ENCODE results near the gene ARL8B. TPM values are rescaled to one million over a fixed set of nuclear protein-coding genes. Genes with fewer than 3 reads are reported as not detected.

The ARL8B gene
- total and polyA plus RNA-seq, 2 of the 8 experiments (the other 6 are each of a cell fraction or from before 2014, with no cell fraction given): 14.5 to 27.8 TPM

DNA sequence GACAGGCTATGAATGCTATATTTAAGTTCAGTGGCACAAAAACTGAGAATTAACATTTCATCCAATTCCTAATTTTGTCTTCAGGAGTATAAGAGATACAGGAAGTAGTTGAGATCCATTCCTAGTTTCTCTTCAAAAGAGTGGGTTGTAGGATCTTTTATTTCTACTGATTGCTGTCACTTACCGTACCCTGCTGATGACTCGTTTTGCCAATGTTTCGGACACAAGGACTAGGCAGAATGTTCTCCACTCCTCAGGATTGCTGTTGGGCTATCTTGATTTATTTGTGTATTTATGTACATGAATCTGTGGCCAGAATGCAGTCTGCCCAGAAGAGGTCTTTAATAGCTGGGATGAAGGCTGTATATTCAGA lies 11.9 kb downstream of the ARL8B start:
- Histone ChIP-seq H3K4me1 (replicated peaks in 1 of 4; ENCODE audit: control insufficient read depth in 3 of 4, insufficient read depth in 4 of 4, low read length in 3 of 4) (peaks cover 4 to 14% (median 11%) of the 10 kb centered on the region in 4 experiments; a peak in 6 of 7 replicates), H3K9me3 (ENCODE audit: insufficient read depth in 2 of 2, low read depth in 1 of 2, low read length in 1 of 2) (no peaks in the 10 kb centered on the region), H3K4me2 (ENCODE audit: insufficient read depth in 1 of 2, low read depth in 2 of 2, low read length in 2 of 2) (peak overlapping the region in 1 of 2 experiments; percentile 69; a peak in 1 of 4 replicates), H4K91ac (replicated peaks; ENCODE audit: insufficient read length, low read length) (no peak overlapping the region), H3K14ac (ENCODE audit: insufficient read length) (no peak overlapping the region), H4K8ac (ENCODE audit: extremely low read depth, insufficient read depth, low read length) (no peak overlapping the region), H3K4ac (replicated peaks; ENCODE audit: insufficient read length, low read depth, low read length) (no peak overlapping the region), H3K56ac (replicated peaks; ENCODE audit: insufficient read length, low read depth, low read length) (no peak overlapping the region), H3K79me2 (ENCODE audit: control insufficient read depth in 1 of 2, insufficient read depth in 2 of 2, low read length in 2 of 2) (peaks cover 0 to 91% of the 10 kb centered on the region in 2 experiments; a peak in 3 of 4 replicates), H3K9ac (replicated peaks in 1 of 4; ENCODE audit: extremely low read depth in 1 of 4, low read depth in 3 of 4, low read length in 3 of 4) (no peak overlapping the region), H2BK5ac (ENCODE audit: low read depth, low read length) (peak overlapping the region; percentile 71; the same call in 1 of the 2 replicates), H2AK5ac (ENCODE audit: low read depth, low read length) (no peak overlapping the region), H3K36me3 (ENCODE audit: control insufficient read depth in 2 of 4, insufficient read depth in 4 of 4, low read length in 3 of 4) (no peaks in the 10 kb centered on the region; a peak in 1 of 8 replicates), H3K4me3 (ENCODE audit: extremely low read depth in 1 of 4, insufficient read depth in 2 of 4, low read depth in 3 of 4, low read length in 4 of 4) (no peak overlapping the region), H3K18ac (ENCODE audit: extremely low read depth, low read length) (no peak overlapping the region), H4K20me1 (replicated peaks in 1 of 2; ENCODE audit: control insufficient read depth in 1 of 2, insufficient read depth in 2 of 2, low read length in 2 of 2) (peaks cover 0 to 5% of the 10 kb centered on the region in 2 experiments), H3K27ac (ENCODE audit: low read depth, low read length) (no peak overlapping the region), H2BK120ac (replicated peaks; ENCODE audit: low read depth, low read length) (no peak overlapping the region), H3K79me1 (ENCODE audit: low read depth, low read length) (peaks cover 13% of the 10 kb centered on the region), H4K5ac (ENCODE audit: insufficient read length, low read depth, low read length) (no peak overlapping the region), H2AFZ (ENCODE audit: low read length) (no peak overlapping the region), H3K23me2 (ENCODE audit: low read depth, low read length) (no peaks in the 10 kb centered on the region), H3K27me3 (replicated peaks in 1 of 4; ENCODE audit: control insufficient read depth in 3 of 4, extremely low read depth in 1 of 4, insufficient read depth in 3 of 4, low read length in 3 of 4) (no peaks in the 10 kb centered on the region), H3K23ac (ENCODE audit: insufficient read length) (no peak overlapping the region), H2BK20ac (ENCODE audit: low read length) (no peak overlapping the region; the same call in 1 of the 2 replicates), H2BK12ac (ENCODE audit: low read depth, low read length) (0 out of 2 replicates have a peak overlapping the region, but pooled peaks have one; percentile 11), H2BK15ac (ENCODE audit: low read length) (no peak overlapping the region)
- POLR2A ChIA-PET (ENCODE audit: partially characterized antibody): interaction anchor here (0.9 kb wide), 2 partner anchors 9 to 54 kb away, joined by 3 to 4 read pairs; partner anchors contain the start of gene EDEM1
- WGBS, 2 experiments (ENCODE audit: extremely low coverage in 1 of 2, insufficient coverage in 1 of 2, insufficient read length in 1 of 2, insufficient replicate concordance in 2 of 2, low coverage in 1 of 2, low lambda C conversion rate in 2 of 2, missing lambda C conversion rate in 1 of 2): 92% methylated on average over 3 of the region's 3 CpGs; no CpG with 5 or more reads in 1 of the 2 experiments
- TF ChIP-seq MAFK (IDR thresholded peaks at IDR 0.05; ENCODE audit: low read depth, low read length): no peak
- no peak for TF ChIP-seq YY1 (IDR thresholded peaks at IDR 0.05; ENCODE audit: low read depth, low read length)
- TF ChIP-seq POLR2A (IDR thresholded peaks at IDR 0.05; ENCODE audit: control extremely low read depth in 1 of 2, low read depth in 2 of 2, low read length in 2 of 2): no peak
- no peak for TF ChIP-seq EP300 (IDR thresholded peaks at IDR 0.05; ENCODE audit: borderline replicate concordance in 1 of 2, low read depth in 2 of 2, low read length in 2 of 2)
- no peak for TF ChIP-seq PHF8 (conservative IDR thresholded peaks at IDR 0.05; ENCODE audit: low read depth, low read length)
- TF ChIP-seq KDM4A (IDR thresholded peaks at IDR 0.05; ENCODE audit: low read depth, low read length, severe bottlenecking): no peak
- FAIRE-seq: no peak
- CTCF ChIA-PET (ENCODE audit: partially characterized antibody): interaction anchor here (0.5 to 1.3 kb wide), 2 partner anchors 9 to 413 kb away, joined by 3 to 4 read pairs; no protein-coding TSS in a partner anchor
- no peak for DNase-seq (ENCODE audit: low read depth in 1 of 2, low spot score in 2 of 2)

Measured in H1 (cell line).